Putamen (tissue), 1 donor: ENCODE measurements around the gene CHST15.

ENCODE experiments used
- DNase-seq: peaks from one replicate; pipeline ENCODE4 v3.0.0-alpha.2; 2016; ENCODE audit warnings: low spot score

The CHST15 gene

DNA sequence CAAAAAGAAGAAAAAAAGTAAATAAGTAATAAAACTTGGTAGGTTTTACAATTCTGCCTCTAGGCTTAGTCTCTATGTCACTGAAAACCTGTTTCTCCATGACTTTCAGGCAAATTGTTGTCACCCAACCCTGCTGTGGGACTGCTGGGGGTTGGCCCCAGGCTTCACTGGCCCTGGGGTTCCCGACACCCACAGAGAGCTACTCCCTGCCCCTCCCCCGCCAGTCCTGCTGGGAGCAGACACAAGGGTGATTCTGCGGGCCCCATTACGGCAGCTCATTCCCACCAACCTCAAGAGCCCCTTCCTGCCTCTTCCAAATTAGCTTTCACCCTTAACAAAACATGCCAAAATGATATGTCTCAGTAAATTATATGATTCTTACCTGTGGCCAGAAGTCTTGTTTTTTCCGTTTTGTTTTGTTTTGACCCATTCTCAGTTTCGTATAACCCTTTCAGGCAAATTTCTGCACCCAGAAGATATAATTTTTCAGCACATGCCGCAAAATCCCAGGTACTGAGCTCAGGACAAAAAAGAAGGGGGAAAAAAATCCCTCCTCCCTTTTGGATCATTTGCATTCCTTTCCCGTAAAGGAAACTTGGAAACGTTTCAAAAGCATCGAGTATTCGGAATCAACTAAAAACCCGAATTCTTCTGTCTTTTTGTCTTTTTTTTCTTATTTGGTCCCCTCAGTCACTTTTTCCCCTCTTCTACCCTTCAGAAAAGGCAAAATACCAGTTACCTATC is 27.8 kb downstream of the CHST15 start:
- DNase-seq, result no peak

DNA sequence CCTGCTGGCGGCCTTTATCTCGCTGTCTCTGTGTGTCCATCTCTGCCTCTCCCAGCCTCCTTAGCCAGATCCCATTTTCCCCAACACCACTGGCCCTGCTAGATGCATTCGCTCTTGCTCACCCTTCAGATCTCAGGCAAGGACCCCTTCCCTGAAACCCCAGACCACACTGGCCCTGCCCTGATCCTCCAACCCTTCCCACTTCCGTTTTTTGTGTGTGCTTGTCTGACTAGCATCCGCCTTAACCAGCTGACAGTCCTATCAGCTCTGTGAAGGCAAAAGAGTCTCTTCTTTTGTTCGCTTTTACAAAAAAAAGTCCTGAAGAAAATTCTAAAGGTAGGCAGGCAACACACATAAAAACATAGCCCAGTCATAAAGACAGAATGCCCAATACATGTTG is 28.7 kb downstream of the CHST15 start:
- DNase-seq, result no peak

DNA sequence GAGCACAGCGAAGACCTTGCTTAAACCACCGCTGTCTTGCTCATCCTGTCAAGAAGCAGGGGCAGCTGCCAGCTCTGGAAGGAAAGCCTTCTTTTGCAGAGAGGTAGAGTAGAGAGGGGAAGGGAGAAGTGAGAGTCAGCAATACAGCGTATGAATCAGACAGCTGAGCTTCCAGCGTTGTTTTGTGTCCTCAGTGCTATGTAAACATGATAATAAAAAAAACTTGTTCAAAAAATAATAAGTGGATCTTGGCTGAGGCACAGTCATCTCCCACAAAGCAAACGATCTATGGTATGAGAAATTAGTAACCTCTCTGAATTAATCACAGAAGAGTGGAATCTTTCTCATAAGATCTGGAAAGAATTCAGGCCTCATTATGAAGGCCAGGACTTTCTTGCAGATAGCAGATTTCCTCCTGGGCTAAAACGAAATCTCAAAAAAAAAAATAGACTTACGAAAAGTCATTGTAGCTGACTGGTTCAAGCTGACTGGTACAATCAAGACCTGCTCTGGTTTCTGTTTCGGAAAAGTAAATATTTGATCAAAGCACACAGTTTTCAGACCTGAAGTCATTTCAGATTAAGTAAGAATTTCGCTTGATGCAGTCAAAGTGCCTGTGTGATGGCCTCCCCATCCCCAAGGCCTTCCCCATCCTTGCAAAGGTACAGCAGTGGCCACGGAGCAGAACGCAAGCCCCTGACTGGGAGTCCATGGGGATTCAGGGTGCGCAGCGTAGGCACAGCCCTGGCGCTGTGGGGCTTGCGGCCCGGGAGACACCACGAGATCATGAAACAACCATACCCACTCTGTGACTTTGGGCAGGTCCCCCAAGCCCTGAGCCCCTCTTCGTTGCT is 29.4 kb downstream of the CHST15 start:
- no peak for DNase-seq

DNA sequence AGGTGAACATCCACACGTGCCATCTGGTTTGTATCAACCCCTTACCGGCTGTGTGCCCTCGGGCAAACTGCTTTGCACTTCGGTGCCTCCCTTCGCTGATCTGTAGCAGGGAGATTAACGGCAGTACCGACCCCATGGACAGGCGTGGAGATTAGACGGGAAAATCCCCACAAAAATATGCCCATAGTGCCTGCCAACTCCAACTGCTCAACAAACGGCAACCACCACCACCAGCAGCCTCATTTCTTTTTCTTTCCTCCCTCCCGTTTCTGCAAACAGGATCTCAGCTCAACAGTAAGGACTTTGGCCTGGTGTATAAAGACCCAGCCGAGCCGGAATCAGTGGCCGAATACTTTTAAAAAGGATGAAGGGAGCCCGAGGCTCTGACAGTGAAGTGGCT is 31.0 kb downstream of the CHST15 start:
- DNase-seq, result no peak

DNA sequence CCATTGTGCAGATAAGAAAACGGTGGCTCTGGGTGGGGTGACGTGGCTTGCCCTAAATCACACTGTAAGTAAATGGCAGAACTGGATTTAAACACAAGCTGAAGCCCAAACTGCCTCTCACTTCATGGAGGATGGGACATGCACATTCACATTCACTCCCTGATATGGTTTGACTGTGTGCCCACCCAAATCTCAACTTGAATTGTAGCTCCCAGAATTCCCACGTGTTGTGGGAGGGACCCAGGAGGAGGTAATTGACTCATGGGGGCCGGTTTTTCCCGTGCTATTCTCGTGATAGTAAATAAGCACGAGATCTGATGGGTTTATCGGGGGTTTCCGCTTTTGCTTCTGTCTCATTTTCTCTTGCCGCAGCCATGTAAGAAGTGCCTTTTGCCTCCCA is 32.4 kb downstream of the CHST15 start:
- DNase-seq, result no peak

DNA sequence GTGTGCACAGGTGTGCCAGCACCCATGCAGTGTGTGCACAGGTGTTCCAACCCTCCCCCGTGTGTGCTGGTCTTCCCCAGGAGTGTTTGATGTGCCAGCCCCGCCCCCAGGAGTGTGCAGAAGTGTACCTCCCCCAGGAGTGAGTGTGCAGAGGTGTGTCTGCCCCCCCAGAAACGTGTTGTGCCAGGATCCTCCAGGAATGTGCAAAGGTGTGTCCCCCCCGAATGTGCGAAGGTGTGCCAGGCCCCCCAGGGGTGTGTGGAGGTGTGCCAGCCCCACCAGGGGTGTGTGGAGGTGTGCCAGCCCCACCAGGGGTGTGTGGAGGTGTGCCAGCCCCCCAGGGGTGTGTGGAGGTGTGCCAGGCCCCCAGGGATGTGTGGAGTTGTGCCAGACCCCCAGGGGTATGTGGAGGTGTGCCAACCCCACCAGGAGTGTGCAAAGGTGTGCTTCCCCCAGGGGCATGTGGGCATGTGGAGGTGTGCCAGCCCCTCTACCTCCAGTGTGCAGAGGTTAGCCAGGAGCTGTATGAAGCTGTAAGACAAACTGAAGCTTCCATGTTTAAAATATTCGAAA is 33.2 kb downstream of the CHST15 start:
- DNase-seq, result no peak

DNA sequence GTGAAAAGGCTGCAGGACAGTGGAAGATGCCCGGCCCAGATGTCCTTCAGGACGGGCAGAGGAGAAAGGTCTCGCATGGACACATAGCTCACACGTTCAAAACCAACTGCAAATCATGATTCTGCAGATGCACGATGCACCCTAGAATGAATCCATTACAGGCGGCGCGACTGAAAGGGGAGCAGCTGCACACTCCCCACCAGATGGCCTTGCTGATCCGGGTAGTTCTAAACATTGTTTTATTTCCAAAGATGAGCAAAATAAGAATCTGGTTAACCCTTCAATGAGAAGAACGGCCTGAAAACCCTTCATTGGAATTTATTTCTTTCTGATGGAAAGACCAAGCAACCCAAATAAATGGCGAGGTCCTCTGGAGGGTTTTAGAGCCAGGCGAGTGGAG is 33.8 kb downstream of the CHST15 start:
- no peak for DNase-seq

DNA sequence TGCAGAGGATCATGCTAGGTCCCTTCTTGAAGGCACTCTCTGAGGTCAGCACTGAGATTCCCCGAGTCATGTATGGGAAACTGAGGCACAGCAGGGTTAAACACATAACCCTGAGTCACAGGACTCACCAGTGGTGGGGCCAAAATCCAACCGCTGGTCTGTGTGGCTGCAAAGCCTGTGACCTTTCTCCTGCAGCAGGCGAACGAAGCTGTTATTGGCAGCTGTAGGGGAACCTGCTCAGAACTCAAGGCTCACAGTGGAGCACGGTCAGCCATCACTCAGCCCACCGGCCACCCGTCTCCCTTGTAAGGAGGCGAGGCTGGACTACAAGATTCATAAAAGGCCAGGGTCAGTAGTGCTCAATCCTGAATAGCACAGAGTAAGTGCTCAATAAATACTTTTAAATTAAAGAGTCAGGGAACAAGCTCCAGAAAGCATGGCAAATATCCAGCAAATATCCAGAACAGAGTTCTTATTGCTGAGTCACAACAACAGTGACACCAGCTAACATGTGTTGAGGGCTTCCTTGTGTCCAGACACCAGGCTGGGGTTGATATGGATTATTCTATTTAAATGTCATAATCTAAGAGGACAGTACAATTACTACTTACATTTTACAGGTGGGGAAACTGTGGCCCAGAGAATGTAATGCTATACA is 34.9 kb downstream of the CHST15 start:
- no peak for DNase-seq

DNA sequence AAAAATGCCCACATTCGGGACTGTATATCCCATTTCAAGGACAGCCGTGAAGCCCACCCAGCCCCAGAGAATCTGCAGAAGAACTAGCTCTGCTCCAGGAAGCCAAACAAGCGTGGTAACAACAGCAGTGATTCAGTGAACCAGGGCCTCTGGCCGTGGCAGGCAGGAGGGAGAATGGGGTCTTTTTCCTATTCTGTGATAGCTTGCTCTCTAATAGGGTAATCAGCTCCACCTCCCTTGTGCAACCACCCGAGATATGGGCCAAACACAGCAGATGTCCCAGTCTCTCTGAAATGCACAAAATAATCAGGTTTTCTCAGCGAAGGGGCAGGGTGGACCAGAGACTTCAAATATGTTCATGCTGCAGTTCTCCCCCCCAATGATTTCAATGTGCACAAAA is 35.8 kb downstream of the CHST15 start:
- no peak for DNase-seq

DNA sequence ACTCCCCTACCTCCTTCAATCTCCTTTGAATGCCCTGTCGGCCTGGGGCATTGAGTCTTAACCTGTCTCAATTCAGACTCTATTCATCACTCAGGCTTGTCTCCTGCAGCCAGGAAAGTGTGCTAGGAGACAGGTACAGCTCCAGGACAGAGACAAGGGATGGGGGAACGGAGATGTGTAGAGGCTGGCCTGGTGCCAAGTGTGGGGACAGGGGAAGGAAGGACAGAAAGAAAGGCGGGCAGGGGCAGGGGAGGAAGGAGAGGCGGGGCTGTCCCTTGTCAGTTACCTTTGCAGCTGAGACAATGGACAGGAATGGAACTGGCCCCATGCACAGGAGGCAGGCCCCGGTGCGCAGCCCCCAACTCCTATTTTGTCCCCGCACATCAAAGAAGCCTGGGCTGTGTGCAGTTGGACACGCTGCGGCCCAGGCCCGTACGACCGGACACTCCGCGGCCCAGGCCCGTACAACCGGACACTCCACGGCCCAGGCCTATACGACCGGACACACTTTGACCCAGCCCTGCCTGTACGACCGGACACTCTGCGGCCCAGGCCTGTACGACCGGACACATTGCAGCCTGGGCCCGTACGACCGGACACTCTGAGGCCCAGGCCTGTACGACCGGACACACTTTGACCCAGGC is 36.9 kb downstream of the CHST15 start:
- DNase-seq, result no peak

DNA sequence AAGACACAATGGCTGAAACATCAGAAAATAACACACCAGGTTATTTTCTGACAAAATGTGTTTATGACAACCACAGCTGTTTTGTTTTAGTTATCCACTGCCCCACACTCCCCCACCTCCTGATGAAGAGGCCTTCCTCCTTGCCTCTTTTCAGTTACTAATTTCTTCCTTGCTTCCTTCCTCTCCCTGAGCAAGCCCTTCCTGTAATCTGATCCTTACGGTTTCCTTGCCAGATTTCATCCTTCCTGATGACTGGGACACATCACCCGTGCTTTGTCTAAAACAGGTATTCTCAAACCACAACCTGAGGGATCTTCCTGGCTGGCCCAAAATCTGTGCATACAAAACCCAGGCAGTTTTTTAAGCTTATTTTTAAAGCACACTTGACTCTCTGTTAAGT is 39.4 kb downstream of the CHST15 start:
- DNase-seq, result no peak

DNA sequence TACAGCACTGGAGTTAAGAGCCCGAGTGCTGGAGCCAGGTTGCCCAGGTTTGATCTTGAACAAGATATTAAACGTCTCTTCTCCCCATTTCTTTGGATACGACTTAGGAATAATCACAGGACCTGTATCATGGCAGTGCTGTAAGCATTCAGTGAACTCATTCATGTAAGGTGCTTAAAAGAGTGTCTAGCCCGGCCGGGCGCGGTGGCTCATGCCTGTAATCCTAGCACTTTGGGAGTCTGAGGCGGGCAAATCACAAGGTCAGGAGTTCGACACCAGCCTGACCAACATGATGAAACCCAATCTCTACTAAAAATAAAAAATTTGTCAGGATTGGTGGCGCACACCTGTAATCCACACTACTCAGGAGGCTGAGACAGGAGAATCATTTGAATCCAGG is 40.8 kb downstream of the CHST15 start:
- DNase-seq, result no peak

DNA sequence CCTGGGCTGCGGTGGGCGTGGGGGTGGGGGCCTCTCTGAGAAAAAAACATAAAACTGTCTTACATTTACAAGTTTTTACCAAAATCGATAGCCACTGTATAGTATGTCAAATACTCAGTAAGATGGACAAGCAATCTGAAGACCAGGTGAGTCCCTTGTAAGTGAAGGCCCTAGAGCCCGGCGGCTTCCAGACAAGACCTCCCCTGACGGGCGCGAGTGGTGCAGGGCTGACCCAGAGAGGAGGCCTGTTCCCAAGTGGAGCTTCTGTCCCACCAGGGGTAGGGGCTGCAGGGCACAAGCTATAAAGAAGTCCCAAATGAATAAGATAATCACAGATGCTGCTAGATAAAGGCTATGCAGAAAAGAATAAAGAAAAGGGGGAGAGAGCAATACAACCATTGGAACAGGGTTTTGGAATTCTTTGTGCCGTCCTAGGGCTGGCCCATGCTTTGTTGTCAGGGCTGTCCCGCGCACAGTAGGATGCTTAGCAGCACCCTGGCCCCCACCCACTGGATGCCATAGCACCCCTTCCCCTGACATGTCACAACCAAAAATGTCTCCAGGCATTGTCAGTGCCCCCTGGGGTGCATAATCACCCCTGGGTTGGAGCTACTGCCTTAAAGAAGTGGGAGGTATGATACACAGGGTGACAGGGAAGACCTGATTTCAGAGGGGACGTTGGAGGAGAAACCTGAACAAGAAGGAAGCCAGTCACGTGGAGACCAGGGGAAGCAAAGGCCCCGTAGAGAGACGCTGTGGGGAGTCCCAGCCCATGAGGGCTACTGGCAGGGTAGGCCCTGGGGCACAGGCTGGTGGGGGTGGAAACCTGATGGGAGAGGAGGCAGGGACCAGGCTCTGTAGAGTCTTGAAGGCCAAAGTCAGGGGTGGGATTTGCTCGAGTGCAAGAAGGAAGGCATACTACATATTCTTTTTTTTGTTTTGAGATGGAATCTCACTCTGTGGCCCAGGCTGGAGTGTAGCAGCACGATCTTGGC is 43.1 kb downstream of the CHST15 start:
- no peak for DNase-seq

DNA sequence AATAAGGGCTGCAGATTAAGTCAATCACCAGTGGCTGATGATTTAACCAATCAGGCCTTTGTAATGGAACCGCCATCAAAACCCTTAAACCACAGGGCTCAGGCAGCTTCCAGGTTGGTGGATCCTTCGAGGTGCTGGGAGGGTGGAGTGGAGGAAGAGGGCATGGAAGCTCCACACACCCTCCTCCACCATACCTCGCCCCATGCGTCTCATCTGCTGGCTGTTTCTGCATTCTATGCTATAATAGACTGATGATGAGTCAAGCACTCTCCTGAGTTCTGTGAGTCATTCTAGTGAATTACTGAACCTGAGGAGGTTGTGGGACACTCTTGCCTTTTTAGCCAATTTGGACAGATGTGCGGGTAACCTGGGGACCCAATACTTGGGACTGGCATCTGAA is 43.9 kb downstream of the CHST15 start:
- DNase-seq, result peak; percentile 58

DNA sequence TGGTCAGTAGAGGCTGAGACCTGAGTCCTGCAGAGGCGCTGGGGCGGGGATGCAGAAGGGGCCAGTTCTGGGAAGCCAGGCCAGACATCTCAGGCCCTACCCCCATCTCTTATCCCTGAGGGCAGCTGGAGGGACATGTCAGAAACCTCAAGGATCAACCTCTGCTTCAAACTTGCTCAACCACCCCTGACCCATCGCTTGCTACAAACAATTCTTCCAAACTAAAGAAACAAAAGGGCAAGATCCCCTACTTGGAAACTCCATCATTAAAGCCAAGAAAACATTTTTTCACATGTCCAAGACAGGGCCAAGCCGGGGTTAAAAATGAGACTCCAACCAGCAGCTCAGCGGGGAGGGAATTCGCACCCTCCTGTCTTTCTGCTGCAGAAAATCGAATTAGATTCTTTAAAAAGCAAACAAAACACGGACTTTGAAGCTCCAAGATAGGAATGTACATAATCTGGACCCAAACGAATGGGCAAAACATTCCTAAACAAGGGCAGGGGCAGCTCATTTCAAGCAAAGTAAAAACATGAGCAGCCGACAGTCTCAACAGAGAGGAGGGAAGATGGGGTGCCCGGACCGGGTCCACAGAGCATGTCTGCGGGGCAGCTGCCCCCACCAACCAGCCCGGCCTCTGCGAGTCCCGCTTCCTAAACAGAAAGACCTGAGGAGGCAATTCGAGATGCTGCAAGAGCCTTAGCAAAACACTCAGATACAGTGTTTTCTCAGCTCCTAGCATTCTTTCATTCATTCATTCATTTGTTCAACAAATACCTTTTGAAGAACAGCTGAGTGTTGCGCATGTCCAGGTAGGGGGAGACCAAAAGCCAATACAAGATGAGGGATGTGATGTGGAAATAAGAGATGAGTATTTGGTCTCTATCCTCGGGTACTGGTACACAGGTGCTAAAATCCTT is 44.8 kb downstream of the CHST15 start:
- no peak for DNase-seq

DNA sequence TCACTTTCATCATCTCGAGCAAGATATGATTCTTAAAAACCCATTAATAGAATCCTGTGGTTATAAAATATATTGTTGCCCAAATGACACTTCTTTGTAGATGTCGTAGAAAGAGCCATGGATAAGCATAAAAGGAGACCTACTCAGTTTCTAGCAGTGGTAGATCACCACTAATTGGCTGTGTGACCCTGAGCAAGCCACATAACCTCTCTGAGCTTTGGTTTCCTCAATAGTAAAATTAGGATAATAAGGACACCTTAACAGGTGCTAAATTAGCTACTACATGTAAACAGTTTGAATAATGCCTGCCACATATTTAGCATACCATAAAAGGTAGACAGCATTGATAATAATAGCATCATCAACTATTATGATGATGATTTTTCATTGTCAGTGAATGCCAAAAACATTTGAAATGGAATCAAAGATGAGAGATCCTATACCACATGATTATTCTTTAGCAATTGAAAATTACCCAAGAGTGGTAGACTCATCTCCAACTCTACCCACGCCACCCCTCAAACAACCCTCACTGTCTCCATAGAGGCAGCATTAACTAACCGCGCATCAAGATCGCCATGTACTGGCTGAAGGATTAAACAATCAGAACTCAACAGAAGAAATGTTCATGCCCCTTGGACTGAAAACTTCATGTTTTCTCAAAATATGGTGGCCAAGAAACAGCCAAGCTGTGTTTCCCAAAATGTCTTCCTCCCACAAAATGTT is 45.8 kb downstream of the CHST15 start:
- peak; percentile 45 for DNase-seq

DNA sequence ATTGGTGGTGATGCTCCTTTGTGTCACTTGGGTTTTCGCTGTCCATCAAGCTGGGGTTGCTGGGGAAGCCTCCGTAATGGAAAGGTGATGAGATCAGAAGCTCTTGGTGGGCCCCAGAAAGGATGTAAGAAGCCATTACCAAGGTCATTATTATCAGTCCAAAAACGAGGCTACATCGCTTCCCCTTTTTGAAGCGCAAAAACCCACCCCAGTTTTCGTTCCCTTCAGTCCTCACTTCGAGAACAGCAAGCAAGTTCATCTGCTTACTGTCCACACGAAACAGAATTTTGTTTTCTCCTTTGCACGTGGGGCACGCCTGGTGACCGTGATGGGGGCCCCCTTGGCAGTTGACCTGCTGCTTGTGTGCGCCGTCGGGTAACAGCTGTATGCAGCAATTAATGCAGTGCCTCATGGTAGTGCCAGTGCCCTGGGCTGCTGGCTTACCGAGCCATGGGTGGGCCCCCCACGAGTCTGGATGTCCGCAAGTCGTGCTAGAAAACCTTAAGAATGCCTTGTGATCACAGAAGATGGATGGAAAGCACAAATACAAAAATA is 47.5 kb downstream of the CHST15 start:
- DNase-seq, result no peak

DNA sequence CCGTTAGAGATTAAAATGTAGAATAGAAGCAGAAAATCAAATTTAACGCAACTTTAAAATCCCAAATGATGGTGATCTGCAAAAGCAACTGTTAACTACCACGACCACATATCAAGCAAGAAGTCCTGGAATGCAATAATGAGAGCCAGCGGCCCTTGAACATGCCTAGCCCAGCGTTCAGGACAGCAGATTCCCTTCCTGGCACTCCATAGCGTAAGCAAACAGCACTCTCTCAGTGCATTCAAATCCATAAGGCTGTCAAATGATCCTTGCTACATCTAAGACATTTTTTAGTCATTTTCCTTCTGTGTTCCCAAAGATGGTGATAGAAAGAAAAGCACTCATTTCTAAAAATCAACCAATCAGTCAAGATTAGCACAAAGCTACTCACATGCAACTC is 48.1 kb downstream of the CHST15 start:
- DNase-seq, result no peak
